Adrenal gland (tissue), 5 donors: ENCODE data around the gene SESTD1.

ENCODE experiments used
- CTCF ChIP-seq, 6 experiments: fragments of 450-650 bp in 4 of 6; fragments of 200-600 bp in 2 of 6; sonication (generic) in 1 of 6; IDR thresholded peaks; 1 replicate in 5 of 6; 2 replicates in 1 of 6; pipeline versions ENCODE4 v1.5.1 to v1.8.0; 2016 to 2021; ENCODE audit warnings: antibody characterized with exemption in 6 of 6, mild to moderate bottlenecking in 2 of 6, moderate library complexity in 1 of 6
- POLR2A ChIP-seq, 2 donors: fragments of 450-650 bp; IDR thresholded peaks; one replicate each; pipeline ENCODE4 v1.6.1; 2017; ENCODE audit warnings: antibody characterized with exemption in 2 of 2, mild to moderate bottlenecking in 2 of 2, moderate library complexity in 1 of 2
- donor health status: DM: no; HTN: no; CAD: no.

GRCh38 chr2:179081954-179082353 is 182.7 kb downstream of the SESTD1 start:
- TF ChIP-seq CTCF (IDR thresholded peaks at IDR 0.05) = no peak
- TF ChIP-seq POLR2A (IDR thresholded peaks at IDR 0.05) = no peak
